ENCODE results near the gene WDR70. TPM values are rescaled to one million over a fixed set of nuclear protein-coding genes. Genes with fewer than 3 reads are reported as not detected.
"Not testable (repeated sequence)": the region's sequence is repeated elsewhere in the genome, so short reads cannot be mapped to it uniquely, and the experiment has no call there.

The WDR70 gene
- total and polyA plus RNA-seq, 10 of the 15 experiments (the other 5 are each of a cell fraction or from before 2014, with no cell fraction given), result 10.9 to 33.6 (median 29.1) TPM

DNA sequence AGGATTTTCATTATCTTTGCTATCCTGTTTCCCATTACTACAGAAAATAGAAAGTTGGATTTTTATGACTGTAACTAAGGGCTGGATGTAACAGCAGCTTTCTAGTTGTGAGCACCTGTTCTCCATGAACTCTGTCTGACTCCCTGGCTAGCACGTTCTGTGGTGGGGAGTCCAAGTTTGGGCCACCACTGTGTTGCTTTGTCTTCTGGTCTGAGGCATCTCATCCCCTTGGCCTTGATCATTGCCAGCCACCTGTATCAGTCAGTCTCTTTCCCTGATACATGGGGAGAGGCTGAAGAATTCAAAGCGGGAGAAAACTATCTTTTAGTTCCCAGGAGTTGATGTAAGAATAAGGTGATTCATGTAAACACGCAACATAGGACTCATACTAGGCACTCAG lies 33.4 kb downstream of the WDR70 start:
- BruUV-seq (replicated peaks), result no TSS peak
- Histone ChIP-seq H3K4me2 (ENCODE audit: control insufficient read depth, insufficient read depth) (no peak overlapping the region), H3K27ac (ENCODE audit: control insufficient read depth, insufficient read depth) (no peak overlapping the region), H4K20me1 (ENCODE audit: control insufficient read depth, insufficient read depth) (no peaks in the 10 kb centered on the region), H3K79me2 (ENCODE audit: control insufficient read depth, insufficient read depth, low read length) (no peaks in the 10 kb centered on the region), H3K9me3 (replicated peaks; ENCODE audit: control insufficient read depth, insufficient read depth, low read length) (no peaks in the 10 kb centered on the region), H2AFZ (ENCODE audit: control insufficient read depth, low read depth, low read length) (no peak overlapping the region), H3K36me3 (ENCODE audit: control insufficient read depth in 2 of 2, insufficient read depth in 2 of 2, low read length in 1 of 2) (no peaks in the 10 kb centered on the region; a peak in 2 of 4 replicates), H3K4me3 (no peak overlapping the region), H3K27me3 (replicated peaks in 1 of 2; ENCODE audit: control insufficient read depth in 2 of 2, insufficient read depth in 2 of 2, low read length in 1 of 2) (no peaks in the 10 kb centered on the region), H3K9ac (ENCODE audit: control insufficient read depth, insufficient read depth, low read length) (no peak overlapping the region), H3K4me1 (ENCODE audit: control insufficient read depth, insufficient read depth, low read length) (no peaks in the 10 kb centered on the region)
- TF ChIP-seq, protein P1, sequence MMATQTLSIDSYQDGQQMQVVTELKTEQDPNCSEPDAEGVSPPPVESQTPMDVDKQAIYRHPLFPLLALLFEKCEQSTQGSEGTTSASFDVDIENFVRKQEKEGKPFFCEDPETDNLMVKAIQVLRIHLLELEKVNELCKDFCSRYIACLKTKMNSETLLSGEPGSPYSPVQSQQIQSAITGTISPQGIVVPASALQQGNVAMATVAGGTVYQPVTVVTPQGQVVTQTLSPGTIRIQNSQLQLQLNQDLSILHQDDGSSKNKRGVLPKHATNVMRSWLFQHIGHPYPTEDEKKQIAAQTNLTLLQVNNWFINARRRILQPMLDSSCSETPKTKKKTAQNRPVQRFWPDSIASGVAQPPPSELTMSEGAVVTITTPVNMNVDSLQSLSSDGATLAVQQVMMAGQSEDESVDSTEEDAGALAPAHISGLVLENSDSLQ (IDR thresholded peaks at IDR 0.05), result no peak
- TF ChIP-seq BACH1 (IDR thresholded peaks at IDR 0.05; ENCODE audit: borderline replicate concordance), result no peak
- no peak for TF ChIP-seq CREB1 (IDR thresholded peaks at IDR 0.05; ENCODE audit: low read depth)
- TF ChIP-seq NBN (IDR thresholded peaks at IDR 0.05), result no peak
- no peak for TF ChIP-seq POU2F2 (IDR thresholded peaks at IDR 0.05; ENCODE audit: borderline replicate concordance, low read depth, low read length)
- TF ChIP-seq POLR2AphosphoS2 (IDR thresholded peaks at IDR 0.05; ENCODE audit: low read depth, low read length), result no peak
- no peak for TF ChIP-seq ZNF217 (IDR thresholded peaks at IDR 0.05)
- TF ChIP-seq EGR1 (IDR thresholded peaks at IDR 0.05; ENCODE audit: borderline replicate concordance in 1 of 2, low read depth in 2 of 2, low read length in 2 of 2), result no peak
- no peak for TF ChIP-seq MTA3 (IDR thresholded peaks at IDR 0.05; ENCODE audit: borderline replicate concordance, low read length)
- in situ Hi-C loops (cut with MboI), result loop anchor here (10.0 kb wide), 1 partner anchor 782 kb away; no protein-coding TSS in a partner anchor
- DNase-seq (ENCODE audit: low read depth, low spot score) (no peak), ATAC-seq (no peak), FAIRE-seq (no peak)
- CTCF ChIA-PET, result interaction anchor here (0.6 to 2.6 kb wide), 30 partner anchors 9 to 1510 kb away, joined by 3 to 23 read pairs (median 5); no protein-coding TSS in a partner anchor
- intact Hi-C loops (cut with micrococcal nuclease; ENCODE audit: unreplicated experiment), result loop anchor here (5.0 to 10.0 kb wide), 3 partner anchors 202 to 425 kb away; no protein-coding TSS in a partner anchor
- SMC1A ChIA-PET (ENCODE audit: uncharacterized antibody, unreplicated experiment), result interaction anchor here (0.8 to 1.9 kb wide), 11 partner anchors 8 to 780 kb away, joined by 3 to 9 read pairs (median 4); no protein-coding TSS in a partner anchor
- 81% methylated on average over 3 of the region's 3 CpGs for WGBS (ENCODE audit: insufficient coverage, insufficient replicate concordance, low lambda C conversion rate, missing lambda C conversion rate)
- POLR2A ChIA-PET, result no interaction called here
- RAD21 ChIA-PET (ENCODE audit: unreplicated experiment), result interaction anchor here (0.9 to 1.3 kb wide), 9 partner anchors 140 to 780 kb away, joined by 3 to 10 read pairs (median 4); no protein-coding TSS in a partner anchor

DNA sequence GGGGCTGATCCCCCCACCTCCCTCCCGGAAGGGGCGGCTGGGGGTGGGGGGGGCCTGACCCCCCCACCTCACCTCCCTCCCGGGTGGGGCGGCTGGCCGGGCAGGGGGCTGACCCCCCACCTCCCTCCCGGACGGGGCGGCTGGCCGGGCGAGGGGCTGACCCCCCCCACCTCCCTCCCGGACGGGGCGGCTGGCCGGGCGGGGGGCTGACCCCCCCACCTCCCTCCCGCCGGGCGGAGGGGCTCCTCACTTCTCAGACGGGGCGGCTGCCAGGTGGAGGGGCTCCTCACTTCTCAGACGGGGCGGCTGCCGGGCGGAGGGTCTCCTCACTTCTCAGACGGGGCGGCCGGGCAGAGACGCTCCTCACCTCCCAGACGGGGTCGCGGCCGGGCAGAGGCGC lies 36.3 kb downstream of the WDR70 start:
- H3K9ac ChIP-seq (ENCODE audit: control insufficient read depth, insufficient read depth, low read length); H3K9me3 ChIP-seq (replicated peaks; ENCODE audit: control insufficient read depth, insufficient read depth, low read length); CTCF ChIA-PET; DNase-seq (ENCODE audit: low read depth, low spot score); FAIRE-seq; POLR2A ChIA-PET; H3K4me3 ChIP-seq; SMC1A ChIA-PET (ENCODE audit: uncharacterized antibody, unreplicated experiment); BruUV-seq (replicated peaks); H3K27me3 ChIP-seq (replicated peaks in 1 of 2; ENCODE audit: control insufficient read depth in 2 of 2, insufficient read depth in 2 of 2, low read length in 1 of 2); H3K79me2 ChIP-seq (ENCODE audit: control insufficient read depth, insufficient read depth, low read length); H2AFZ ChIP-seq (ENCODE audit: control insufficient read depth, low read depth, low read length); H3K4me2 ChIP-seq (ENCODE audit: control insufficient read depth, insufficient read depth); H3K4me1 ChIP-seq (ENCODE audit: control insufficient read depth, insufficient read depth, low read length); H3K27ac ChIP-seq (ENCODE audit: control insufficient read depth, insufficient read depth); ATAC-seq; RAD21 ChIA-PET (ENCODE audit: unreplicated experiment); H3K36me3 ChIP-seq (ENCODE audit: control insufficient read depth in 2 of 2, insufficient read depth in 2 of 2, low read length in 1 of 2); H4K20me1 ChIP-seq (ENCODE audit: control insufficient read depth, insufficient read depth): not testable (repeated sequence)
- intact Hi-C loops (cut with micrococcal nuclease; ENCODE audit: unreplicated experiment) (loop anchor here (10.0 kb wide), 2 partner anchors 199 to 309 kb away; no protein-coding TSS in a partner anchor), in situ Hi-C loops (cut with MboI) (loop anchor here (10.0 kb wide), 1 partner anchor 779 kb away; no protein-coding TSS in a partner anchor)
- no CpG with 5 or more reads among the region's 33 CpGs for whole genome bisulfite sequencing (ENCODE audit: insufficient coverage, insufficient replicate concordance, low lambda C conversion rate, missing lambda C conversion rate)

All from GM12878 (cell line).